Epithelial cell of esophagus (primary cell): Measurements from ENCODE around the gene ADAM17.

Source experiments
- DNase-seq: peaks from one replicate; pipeline ENCODE4 v3.0.0; 2010; ENCODE audit warnings: low read depth
- H3K4me3 ChIP-seq: 2 replicates; pipeline ENCODE4 v1.5.1; 2011; ENCODE audit warnings: mild to moderate bottlenecking, low read length, control low read depth
- TF ChIP-seq, protein P1 (sequence below): IDR thresholded peaks from 2 replicates; pipeline ENCODE4 v1.5.1; 2011; ENCODE audit warnings: low read depth, mild to moderate bottlenecking, low read length, control low read depth, inconsistent platforms; ENCODE audit not compliant: insufficient read depth; ENCODE audit errors: missing control alignments

The ADAM17 gene

GRCh38 chr2:9536504-9536903 lies 19.1 kb downstream of the ADAM17 start:
- TF ChIP-seq, protein P1, sequence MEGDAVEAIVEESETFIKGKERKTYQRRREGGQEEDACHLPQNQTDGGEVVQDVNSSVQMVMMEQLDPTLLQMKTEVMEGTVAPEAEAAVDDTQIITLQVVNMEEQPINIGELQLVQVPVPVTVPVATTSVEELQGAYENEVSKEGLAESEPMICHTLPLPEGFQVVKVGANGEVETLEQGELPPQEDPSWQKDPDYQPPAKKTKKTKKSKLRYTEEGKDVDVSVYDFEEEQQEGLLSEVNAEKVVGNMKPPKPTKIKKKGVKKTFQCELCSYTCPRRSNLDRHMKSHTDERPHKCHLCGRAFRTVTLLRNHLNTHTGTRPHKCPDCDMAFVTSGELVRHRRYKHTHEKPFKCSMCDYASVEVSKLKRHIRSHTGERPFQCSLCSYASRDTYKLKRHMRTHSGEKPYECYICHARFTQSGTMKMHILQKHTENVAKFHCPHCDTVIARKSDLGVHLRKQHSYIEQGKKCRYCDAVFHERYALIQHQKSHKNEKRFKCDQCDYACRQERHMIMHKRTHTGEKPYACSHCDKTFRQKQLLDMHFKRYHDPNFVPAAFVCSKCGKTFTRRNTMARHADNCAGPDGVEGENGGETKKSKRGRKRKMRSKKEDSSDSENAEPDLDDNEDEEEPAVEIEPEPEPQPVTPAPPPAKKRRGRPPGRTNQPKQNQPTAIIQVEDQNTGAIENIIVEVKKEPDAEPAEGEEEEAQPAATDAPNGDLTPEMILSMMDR: no peak
- no peak overlapping the region for H3K4me3 ChIP-seq
- no peak for DNase-seq

DNA sequence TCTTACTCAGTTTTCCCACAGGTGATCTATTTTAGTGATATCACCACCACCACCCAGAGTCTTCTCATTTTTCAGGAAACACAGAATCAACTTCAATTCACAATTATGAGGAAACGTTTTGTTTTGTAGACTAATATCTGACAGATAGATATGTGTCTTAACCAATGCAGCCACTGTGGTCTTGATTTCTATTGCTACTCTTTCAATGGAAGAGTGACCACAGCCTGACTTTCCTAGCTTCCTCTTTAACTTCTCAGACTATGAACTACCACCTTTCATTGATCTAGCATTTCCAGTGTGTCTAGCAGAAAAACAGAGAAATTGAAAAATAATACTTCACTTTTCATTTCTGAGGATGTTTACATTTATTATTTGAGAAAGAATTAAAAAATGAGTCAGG lies 20.5 kb downstream of the ADAM17 start:
- TF ChIP-seq, protein P1: no peak
- no peak overlapping the region for H3K4me3 ChIP-seq
- DNase-seq: no peak

DNA sequence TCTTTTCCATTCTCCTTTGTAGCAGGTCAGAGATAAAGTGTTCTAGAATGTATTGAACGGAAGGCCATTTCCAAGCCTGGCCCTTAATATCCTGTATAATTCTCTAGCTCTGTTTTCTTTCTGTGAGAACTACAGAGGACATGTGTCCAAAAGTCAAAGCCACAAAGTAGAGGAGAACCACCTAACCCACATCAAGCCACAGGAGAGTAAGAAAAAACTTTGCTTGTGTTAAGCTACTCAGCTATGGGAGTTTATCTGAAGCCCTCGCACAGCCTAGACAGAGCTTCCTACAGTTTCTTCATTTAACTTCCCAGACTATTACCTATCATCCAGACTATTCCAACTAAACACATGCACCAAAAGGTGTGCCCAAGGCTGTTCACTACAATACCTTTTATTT lies 22.0 kb downstream of the ADAM17 start:
- H3K4me3 ChIP-seq: no peak overlapping the region
- TF ChIP-seq, protein P1: no peak
- no peak for DNase-seq

- H3K4me3 ChIP-seq: no peak overlapping the region
- TF ChIP-seq, protein P1: no peak
- peak; percentile 29 for DNase-seq
Measured at GRCh38 chr2:9532421-9532820, 23.2 kb downstream of the ADAM17 start.

- no peak for DNase-seq
- TF ChIP-seq, protein P1: no peak
- H3K4me3 ChIP-seq: no peak overlapping the region
Measured at GRCh38 chr2:9527995-9528787, 27.4 kb downstream of the ADAM17 start.

GRCh38 chr2:9525266-9525665 lies 30.4 kb downstream of the ADAM17 start:
- TF ChIP-seq, protein P1: no peak
- DNase-seq: no peak
- H3K4me3 ChIP-seq: no peak overlapping the region

DNA sequence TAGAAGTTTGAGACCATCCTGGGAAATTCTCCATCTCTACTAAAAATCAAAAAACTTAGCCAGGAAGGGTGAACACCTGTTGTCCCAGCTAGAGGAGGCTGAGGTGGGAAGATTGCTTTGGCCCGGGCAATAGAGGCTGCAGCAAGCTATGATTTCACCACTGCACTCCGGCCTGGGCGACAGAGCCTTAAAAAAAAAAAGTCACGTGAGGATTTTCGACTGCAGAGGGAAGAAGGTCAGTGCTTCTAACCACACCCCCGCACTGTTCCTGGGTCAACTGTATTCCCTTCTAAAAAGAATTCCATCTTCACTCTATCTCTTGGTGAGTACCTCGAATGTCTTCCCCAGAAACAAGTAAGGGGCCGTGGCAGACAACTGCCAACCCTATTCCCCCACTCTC lies 31.3 kb downstream of the ADAM17 start:
- TF ChIP-seq, protein P1: no peak
- no peak for DNase-seq
- no peak overlapping the region for H3K4me3 ChIP-seq
